Gastroesophageal sphincter (tissue), 3 donors: ENCODE data around the gene SLC22A15.

Experiments used
- CTCF ChIP-seq, 4 experiments: fragments of 200-600 bp in 2 of 4; fragments of 450-650 bp in 2 of 4; sonication (generic) in 1 of 4; IDR thresholded peaks; one replicate each; pipeline ENCODE4 v1.5.1; 2017 to 2019; ENCODE audit warnings: antibody characterized with exemption in 4 of 4, mild to moderate bottlenecking in 2 of 4, moderate library complexity in 2 of 4
- POLR2AphosphoS5 ChIP-seq: sonication (generic); formaldehyde crosslinking; IDR thresholded peaks from one replicate; pipeline ENCODE4 v1.6.1; 2017; ENCODE audit warnings: antibody characterized with exemption

DNA sequence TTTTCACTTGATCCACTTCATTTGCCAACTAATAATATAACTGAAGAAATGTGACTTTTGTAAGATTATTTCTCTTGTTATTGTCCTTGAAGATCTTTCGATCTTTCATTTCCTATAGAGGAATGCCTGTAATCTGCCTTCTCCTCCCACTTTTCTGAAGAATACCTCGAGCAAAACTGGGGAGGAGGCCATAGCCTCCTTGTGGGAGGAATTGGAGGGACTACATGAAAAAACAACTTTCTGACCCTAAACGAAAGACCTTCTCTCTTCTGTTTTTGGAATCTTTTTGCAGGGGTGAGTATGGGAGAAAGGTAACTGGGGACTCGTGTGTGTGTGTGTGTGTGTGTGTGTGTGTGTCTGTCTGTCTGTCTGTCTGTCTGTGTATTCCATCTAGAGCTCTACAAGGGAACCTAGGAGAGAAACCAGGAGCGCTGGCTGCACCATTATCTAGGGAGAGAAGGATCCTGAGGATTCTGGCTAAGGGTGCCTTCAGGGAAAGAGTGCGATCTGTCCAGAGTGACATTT, 102.4 kb downstream of the SLC22A15 start:
- no peak for TF ChIP-seq CTCF (IDR thresholded peaks at IDR 0.05)
- TF ChIP-seq POLR2AphosphoS5, result no peak
